Large intestine (tissue), 3 donors: ENCODE data around the gene RNF13. TPM values are rescaled to one million over a fixed set of nuclear protein-coding genes. Genes with fewer than 3 reads are reported as not detected.
"Not testable (repeated sequence)": the region's sequence is repeated elsewhere in the genome, so short reads cannot be mapped to it uniquely, and the experiment has no call there.

Source experiments
- DNase-seq, 2 donors: peaks; one replicate each; pipeline versions ENCODE4 v3.0.0 to v3.0.0-alpha.2; 2013
- H3K27ac ChIP-seq: one replicate; pipeline ENCODE4 v1.5.1; 2013; ENCODE audit warnings: low read length
- H3K27me3 ChIP-seq: 2 replicates; pipeline ENCODE4 v1.6.1; 2013; ENCODE audit warnings: low read length; ENCODE audit not compliant: control insufficient read depth, insufficient read depth
- H3K36me3 ChIP-seq: 2 replicates; pipeline ENCODE4 v1.6.1; 2013; ENCODE audit warnings: low read length; ENCODE audit not compliant: control insufficient read depth, insufficient read depth
- H3K4me1 ChIP-seq: one replicate; pipeline ENCODE4 v1.6.1; 2013; ENCODE audit warnings: low read length; ENCODE audit not compliant: control insufficient read depth, insufficient read depth
- H3K4me3 ChIP-seq: one replicate; pipeline ENCODE4 v1.5.1; 2013; ENCODE audit warnings: low read length
- H3K9me3 ChIP-seq: one replicate; pipeline ENCODE4 v1.6.1; 2013; ENCODE audit warnings: mild to moderate bottlenecking, low read depth, low read length, moderate library complexity; ENCODE audit not compliant: control insufficient read depth
- WGBS: methylation state at CpG from one replicate; pipeline ENCODE4 v1.1.5; 2013; ENCODE audit warnings: low lambda C conversion rate; ENCODE audit not compliant: insufficient coverage; 5-methylcytosine and 5-hydroxymethylcytosine counted together
- polyA plus RNA-seq: library from polyadenylated mRNA; unstranded; fragments of 120-200 nt; gene quantifications from one replicate; pipeline ENCODE4 v1.2.1, GENCODE V29; 2013

RNF13 gene
- polyA plus RNA-seq, 1 donor = 56.2 TPM

DNA sequence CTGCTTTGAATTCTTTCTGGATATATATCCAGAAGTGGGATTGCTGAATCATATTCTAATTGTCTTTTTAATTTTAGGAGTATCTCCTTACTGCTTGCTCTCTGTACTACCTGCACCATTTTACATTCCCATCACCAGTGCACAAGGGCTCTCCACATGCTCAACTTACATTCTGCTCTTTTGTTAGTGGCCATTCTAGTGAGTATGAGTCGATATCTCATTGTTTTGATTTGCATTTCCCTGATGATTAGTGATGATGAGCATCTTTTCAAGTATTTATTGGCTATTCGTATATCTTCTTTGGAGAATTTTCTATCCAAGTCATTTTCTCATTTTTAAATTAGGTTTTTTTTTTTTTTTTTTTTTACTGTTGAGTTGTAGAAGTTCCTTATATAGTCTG lies 128.2 kb downstream of the RNF13 start:
- WGBS = 96% methylated on average over 2 of the region's 2 CpGs
- Histone ChIP-seq H3K9me3 (peaks cover 3% of the 10 kb centered on the region), H3K27ac (no peak overlapping the region), H3K27me3 (no peaks in the 10 kb centered on the region), H3K4me3 (no peak overlapping the region), H3K36me3 (no peaks in the 10 kb centered on the region), H3K4me1 (no peaks in the 10 kb centered on the region)
- no peak for DNase-seq

- Histone ChIP-seq H3K27ac (no peak overlapping the region), H3K36me3 (no peaks in the 10 kb centered on the region), H3K9me3 (peaks cover 3% of the 10 kb centered on the region), H3K4me1 (no peaks in the 10 kb centered on the region), H3K27me3 (no peaks in the 10 kb centered on the region), H3K4me3 (no peak overlapping the region)
- WGBS = 100% methylated on average over 1 of the region's 1 CpG
- no peak for DNase-seq
Measured at GRCh38 chr3:149941946-149942345, 128.9 kb downstream of the RNF13 start.

GRCh38 chr3:149942409-149942808 lies 129.4 kb downstream of the RNF13 start:
- H3K27me3 ChIP-seq = no peaks in the 10 kb centered on the region
- no peaks in the 10 kb centered on the region for H3K36me3 ChIP-seq
- no peak overlapping the region for H3K4me3 ChIP-seq
- H3K4me1 ChIP-seq = no peaks in the 10 kb centered on the region
- no peak overlapping the region for H3K27ac ChIP-seq
- no peak for DNase-seq
- H3K9me3 ChIP-seq = peaks cover 3% of the 10 kb centered on the region

GRCh38 chr3:149943966-149944365 lies 131.0 kb downstream of the RNF13 start:
- not testable (repeated sequence) for DNase-seq, H3K27ac ChIP-seq, H3K4me1 ChIP-seq, H3K9me3 ChIP-seq, H3K27me3 ChIP-seq, H3K4me3 ChIP-seq, H3K36me3 ChIP-seq
- no CpG with 5 or more reads among the region's 3 CpGs for WGBS

- no peaks in the 10 kb centered on the region for H3K27me3 ChIP-seq
- no peak overlapping the region for H3K4me3 ChIP-seq
- peaks cover 9% of the 10 kb centered on the region for H3K36me3 ChIP-seq
- no CpG with 5 or more reads among the region's 7 CpGs for WGBS
- no peak for DNase-seq
- H3K9me3 ChIP-seq = peaks cover 3% of the 10 kb centered on the region
- H3K27ac ChIP-seq = no peak overlapping the region
- H3K4me1 ChIP-seq = no peaks in the 10 kb centered on the region
Measured at GRCh38 chr3:149947231-149947630, 134.2 kb downstream of the RNF13 start.

DNA sequence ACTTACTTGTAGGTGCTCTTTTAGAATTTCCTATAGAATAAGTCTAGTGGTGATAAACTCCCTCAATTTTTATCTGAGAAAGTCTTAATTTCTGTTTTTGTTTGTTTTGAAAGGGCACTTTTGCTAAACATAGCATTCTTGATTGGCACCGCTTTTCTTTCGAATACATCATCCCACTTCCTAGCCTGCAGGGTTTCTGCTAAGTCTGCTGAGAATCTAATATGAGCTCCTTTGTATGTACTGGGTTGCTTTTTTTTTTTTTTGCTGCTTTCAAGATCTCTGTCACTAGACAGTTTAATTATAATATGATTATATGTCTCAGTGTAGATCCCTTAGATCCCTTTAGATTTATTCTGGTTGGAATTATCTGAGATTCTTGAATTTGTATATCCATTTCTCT lies 136.2 kb downstream of the RNF13 start:
- Histone ChIP-seq H3K36me3 (peaks cover 9% of the 10 kb centered on the region), H3K4me1 (no peaks in the 10 kb centered on the region), H3K27ac (no peak overlapping the region), H3K4me3 (no peak overlapping the region), H3K9me3 (peaks cover 3% of the 10 kb centered on the region), H3K27me3 (no peaks in the 10 kb centered on the region)
- no CpG with 5 or more reads among the region's 2 CpGs for WGBS
- DNase-seq = no peak

GRCh38 chr3:149954812-149955211 lies 141.8 kb downstream of the RNF13 start:
- H3K4me3 ChIP-seq = no peak overlapping the region
- H3K4me1 ChIP-seq = peaks cover 16% of the 10 kb centered on the region
- 71% methylated on average over 1 of the region's 1 CpG for WGBS
- no peak for DNase-seq
- H3K9me3 ChIP-seq = no peaks in the 10 kb centered on the region
- no peak overlapping the region for H3K27ac ChIP-seq
- H3K27me3 ChIP-seq = no peaks in the 10 kb centered on the region
- H3K36me3 ChIP-seq = peaks cover 9% of the 10 kb centered on the region

DNA sequence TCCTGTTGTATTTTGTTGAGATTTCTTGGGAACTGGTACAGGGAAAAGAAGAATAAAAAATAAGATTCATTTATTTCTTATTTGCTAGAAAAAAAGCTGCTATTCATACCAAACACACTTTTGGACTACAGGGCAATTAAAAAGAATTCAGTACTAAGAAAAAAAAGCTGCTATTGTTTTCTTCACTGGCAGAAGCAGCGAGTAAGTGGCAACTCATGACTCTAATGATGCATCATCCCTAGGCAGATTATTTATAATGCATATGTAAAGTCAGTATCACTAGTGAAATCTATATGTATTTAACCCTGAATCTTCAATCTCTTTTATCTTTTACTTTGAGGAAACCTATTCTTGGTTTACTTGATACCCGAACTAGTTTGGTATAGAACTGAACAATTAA lies 142.4 kb downstream of the RNF13 start:
- Histone ChIP-seq H3K4me1 (peaks cover 16% of the 10 kb centered on the region), H3K36me3 (peaks cover 6% of the 10 kb centered on the region), H3K27me3 (no peaks in the 10 kb centered on the region), H3K27ac (no peak overlapping the region), H3K4me3 (no peak overlapping the region), H3K9me3 (no peaks in the 10 kb centered on the region)
- DNase-seq = no peak
- 100% methylated on average over 1 of the region's 2 CpGs for WGBS

DNA sequence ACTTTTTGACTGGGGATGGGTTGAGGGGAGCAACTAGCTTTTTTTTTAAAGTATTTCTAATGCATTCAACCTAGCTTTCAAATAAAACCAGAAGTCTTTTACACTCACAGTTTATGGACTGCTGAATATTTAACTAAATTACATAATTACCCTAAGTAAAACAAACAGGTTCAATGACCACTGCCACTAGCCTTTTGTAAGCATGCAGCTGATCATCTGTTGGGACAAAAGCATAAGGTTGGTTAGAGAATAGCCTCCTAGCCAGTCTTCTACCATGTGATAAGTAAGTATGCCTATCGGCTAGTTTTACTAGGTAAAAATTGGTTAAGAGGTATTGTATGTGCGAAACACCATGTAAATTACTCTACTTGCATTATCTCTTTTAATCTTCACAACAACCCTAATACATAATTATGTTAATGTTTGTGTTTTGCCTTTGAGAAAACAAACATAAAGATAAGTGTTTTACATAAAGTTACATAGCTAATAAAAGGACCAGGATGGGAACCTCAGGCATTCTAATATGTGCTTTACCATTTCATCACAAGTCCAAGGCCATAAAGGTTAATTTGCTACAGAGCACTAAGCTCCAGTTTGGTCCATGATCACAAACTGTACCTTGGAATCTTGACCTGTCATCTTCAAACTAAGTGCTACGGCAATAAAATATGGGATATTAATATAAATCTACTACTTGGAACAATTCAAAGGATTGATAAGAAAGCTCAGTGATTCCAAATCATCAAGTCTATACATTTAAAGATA lies 144.5 kb downstream of the RNF13 start:
- Histone ChIP-seq H3K27ac (peak overlapping the region; percentile 65), H3K4me3 (no peak overlapping the region), H3K36me3 (peaks cover 3% of the 10 kb centered on the region), H3K27me3 (no peaks in the 10 kb centered on the region), H3K4me1 (peaks cover 16% of the 10 kb centered on the region), H3K9me3 (no peaks in the 10 kb centered on the region)
- WGBS = no CpG with 5 or more reads among the region's 3 CpGs
- DNase-seq = peak; percentile 44 to 78

- Histone ChIP-seq H3K4me1 (peaks cover 16% of the 10 kb centered on the region), H3K36me3 (peaks cover 3% of the 10 kb centered on the region), H3K27me3 (no peaks in the 10 kb centered on the region), H3K4me3 (no peak overlapping the region), H3K27ac (peak overlapping the region; percentile 26), H3K9me3 (no peaks in the 10 kb centered on the region)
- no CpG with 5 or more reads among the region's 3 CpGs for WGBS
- DNase-seq = peak in 1 of 2 donors; percentile 12
Measured at GRCh38 chr3:149958171-149958796, 145.3 kb downstream of the RNF13 start.

GRCh38 chr3:149959443-149959842 lies 146.4 kb downstream of the RNF13 start:
- H3K4me1 ChIP-seq = peaks cover 16% of the 10 kb centered on the region
- no peaks in the 10 kb centered on the region for H3K27me3 ChIP-seq
- H3K27ac ChIP-seq = no peak overlapping the region
- H3K36me3 ChIP-seq = peaks cover 3% of the 10 kb centered on the region
- H3K9me3 ChIP-seq = no peaks in the 10 kb centered on the region
- DNase-seq = no peak
- H3K4me3 ChIP-seq = no peak overlapping the region
